ENCODE data around the gene IPPK.

The IPPK gene

DNA sequence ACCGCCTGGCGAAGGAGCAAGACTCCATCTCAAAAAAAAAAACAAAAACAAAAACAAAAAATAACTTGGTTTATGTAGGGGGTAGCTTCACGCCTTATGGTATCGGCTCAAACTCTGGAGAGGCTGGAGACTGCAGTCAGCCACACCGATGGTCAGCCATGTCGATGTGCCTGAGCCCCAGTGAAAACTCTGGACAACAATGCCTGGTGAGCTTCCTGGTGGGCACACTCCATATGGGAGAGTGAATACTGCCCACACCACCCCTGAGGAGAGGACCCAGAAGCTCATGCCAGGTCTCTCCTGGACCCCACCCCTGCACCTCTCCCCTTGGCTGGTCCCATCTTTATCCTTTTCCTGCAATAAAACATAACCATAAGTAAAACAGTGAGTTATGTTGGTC is 19.6 kb downstream of the IPPK start:
- no peaks in the 10 kb centered on the region for H3K27me3 ChIP-seq (ENCODE audit: control insufficient read depth in 1 of 2, insufficient read depth in 2 of 2, low read length in 2 of 2)
- H3K36me3 ChIP-seq (ENCODE audit: control insufficient read depth in 1 of 2, insufficient read depth in 2 of 2, low read length in 2 of 2), result peaks cover 29 to 66% of the 10 kb centered on the region in 2 donors
- no peaks in the 10 kb centered on the region for H3K9me3 ChIP-seq (ENCODE audit: control insufficient read depth in 1 of 2, low read length in 2 of 2)
- peaks cover 0 to 5% of the 10 kb centered on the region in 2 donors for H3K4me1 ChIP-seq (ENCODE audit: control insufficient read depth in 1 of 2, insufficient read depth in 2 of 2, low read length in 2 of 2)
- H3K27ac ChIP-seq (ENCODE audit: low read depth, low read length), result no peak overlapping the region
- no peak overlapping the region for H3K4me3 ChIP-seq (ENCODE audit: low read depth in 1 of 2, low read length in 2 of 2)
- H3K9ac ChIP-seq (ENCODE audit: low read depth in 1 of 2, low read length in 2 of 2), result no peak overlapping the region

GRCh38 chr9:92649007-92649406 is 20.9 kb downstream of the IPPK start:
- Histone ChIP-seq H3K27me3 (ENCODE audit: control insufficient read depth in 1 of 2, insufficient read depth in 2 of 2, low read length in 2 of 2) (no peaks in the 10 kb centered on the region), H3K27ac (ENCODE audit: low read depth, low read length) (no peak overlapping the region), H3K9me3 (ENCODE audit: control insufficient read depth in 1 of 2, low read length in 2 of 2) (no peaks in the 10 kb centered on the region), H3K36me3 (ENCODE audit: control insufficient read depth in 1 of 2, insufficient read depth in 2 of 2, low read length in 2 of 2) (peaks cover 23 to 69% of the 10 kb centered on the region in 2 donors), H3K9ac (ENCODE audit: low read depth in 1 of 2, low read length in 2 of 2) (no peak overlapping the region), H3K4me3 (ENCODE audit: low read depth in 1 of 2, low read length in 2 of 2) (no peak overlapping the region), H3K4me1 (ENCODE audit: control insufficient read depth in 1 of 2, insufficient read depth in 2 of 2, low read length in 2 of 2) (no peaks in the 10 kb centered on the region)

- Histone ChIP-seq H3K4me1 (ENCODE audit: control insufficient read depth in 1 of 2, insufficient read depth in 2 of 2, low read length in 2 of 2) (no peaks in the 10 kb centered on the region), H3K27me3 (ENCODE audit: control insufficient read depth in 1 of 2, insufficient read depth in 2 of 2, low read length in 2 of 2) (no peaks in the 10 kb centered on the region), H3K36me3 (ENCODE audit: control insufficient read depth in 1 of 2, insufficient read depth in 2 of 2, low read length in 2 of 2) (peaks cover 27 to 70% of the 10 kb centered on the region in 2 donors), H3K4me3 (ENCODE audit: low read depth in 1 of 2, low read length in 2 of 2) (no peak overlapping the region), H3K9ac (ENCODE audit: low read depth in 1 of 2, low read length in 2 of 2) (no peak overlapping the region), H3K27ac (ENCODE audit: low read depth, low read length) (no peak overlapping the region), H3K9me3 (ENCODE audit: control insufficient read depth in 1 of 2, low read length in 2 of 2) (no peaks in the 10 kb centered on the region)
These were observed 21.4 kb downstream of the IPPK start for GRCh38 chr9:92648474-92648971.

GRCh38 chr9:92647671-92648473 is 22.1 kb downstream of the IPPK start:
- Histone ChIP-seq H3K9ac (ENCODE audit: low read depth in 1 of 2, low read length in 2 of 2) (no peak overlapping the region), H3K27ac (ENCODE audit: low read depth, low read length) (no peak overlapping the region), H3K9me3 (ENCODE audit: control insufficient read depth in 1 of 2, low read length in 2 of 2) (no peaks in the 10 kb centered on the region), H3K27me3 (ENCODE audit: control insufficient read depth in 1 of 2, insufficient read depth in 2 of 2, low read length in 2 of 2) (no peaks in the 10 kb centered on the region), H3K36me3 (ENCODE audit: control insufficient read depth in 1 of 2, insufficient read depth in 2 of 2, low read length in 2 of 2) (peaks cover 33 to 77% of the 10 kb centered on the region in 2 donors), H3K4me1 (ENCODE audit: control insufficient read depth in 1 of 2, insufficient read depth in 2 of 2, low read length in 2 of 2) (no peaks in the 10 kb centered on the region), H3K4me3 (ENCODE audit: low read depth in 1 of 2, low read length in 2 of 2) (no peak overlapping the region)

- peaks cover 34 to 86% of the 10 kb centered on the region in 2 donors for H3K36me3 ChIP-seq (ENCODE audit: control insufficient read depth in 1 of 2, insufficient read depth in 2 of 2, low read length in 2 of 2)
- no peak overlapping the region for H3K4me3 ChIP-seq (ENCODE audit: low read depth in 1 of 2, low read length in 2 of 2)
- H3K9me3 ChIP-seq (ENCODE audit: control insufficient read depth in 1 of 2, low read length in 2 of 2), result no peaks in the 10 kb centered on the region
These were observed 24.9 kb downstream of the IPPK start for GRCh38 chr9:92645041-92645440.

GRCh38 chr9:92644278-92644677 is 25.7 kb downstream of the IPPK start:
- H3K27ac ChIP-seq (ENCODE audit: low read depth, low read length), result no peak overlapping the region
- H3K4me1 ChIP-seq (ENCODE audit: control insufficient read depth in 1 of 2, insufficient read depth in 2 of 2, low read length in 2 of 2), result no peaks in the 10 kb centered on the region
- no peak overlapping the region for H3K4me3 ChIP-seq (ENCODE audit: low read depth in 1 of 2, low read length in 2 of 2)
- H3K36me3 ChIP-seq (ENCODE audit: control insufficient read depth in 1 of 2, insufficient read depth in 2 of 2, low read length in 2 of 2), result peaks cover 32 to 89% of the 10 kb centered on the region in 2 donors
- H3K27me3 ChIP-seq (ENCODE audit: control insufficient read depth in 1 of 2, insufficient read depth in 2 of 2, low read length in 2 of 2), result no peaks in the 10 kb centered on the region
- no peaks in the 10 kb centered on the region for H3K9me3 ChIP-seq (ENCODE audit: control insufficient read depth in 1 of 2, low read length in 2 of 2)
- no peak overlapping the region for H3K9ac ChIP-seq (ENCODE audit: low read depth in 1 of 2, low read length in 2 of 2)

More at GRCh38 chr9:92645041-92645440, 24.9 kb downstream of the IPPK start:
- Histone ChIP-seq H3K27me3 (ENCODE audit: control insufficient read depth in 1 of 2, insufficient read depth in 2 of 2, low read length in 2 of 2) (no peaks in the 10 kb centered on the region), H3K4me1 (ENCODE audit: control insufficient read depth in 1 of 2, insufficient read depth in 2 of 2, low read length in 2 of 2) (no peaks in the 10 kb centered on the region), H3K27ac (ENCODE audit: low read depth, low read length) (no peak overlapping the region), H3K9ac (ENCODE audit: low read depth in 1 of 2, low read length in 2 of 2) (no peak overlapping the region)

DNA sequence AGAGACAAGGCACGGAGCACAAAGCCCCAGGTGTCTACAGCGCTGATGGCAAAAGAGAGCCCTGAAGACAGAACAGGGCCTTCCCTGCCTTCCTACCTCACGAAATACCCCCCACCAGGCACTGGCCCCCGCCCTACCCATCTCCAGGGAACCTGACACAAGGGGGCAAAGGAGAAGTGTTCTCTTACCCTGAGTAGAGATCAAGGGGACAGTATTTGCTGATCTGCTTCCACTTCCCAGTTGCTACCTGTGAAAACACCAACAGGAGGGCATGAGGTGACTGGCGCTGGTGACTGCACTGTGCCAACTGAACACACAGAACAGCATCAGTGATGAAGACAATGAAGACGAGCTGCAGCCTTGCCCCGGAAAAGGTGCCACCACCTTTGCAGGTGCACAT is 27.4 kb downstream of the IPPK start:
- H3K36me3 ChIP-seq (ENCODE audit: control insufficient read depth in 1 of 2, insufficient read depth in 2 of 2, low read length in 2 of 2), result peaks cover 23 to 89% of the 10 kb centered on the region in 2 donors

DNA sequence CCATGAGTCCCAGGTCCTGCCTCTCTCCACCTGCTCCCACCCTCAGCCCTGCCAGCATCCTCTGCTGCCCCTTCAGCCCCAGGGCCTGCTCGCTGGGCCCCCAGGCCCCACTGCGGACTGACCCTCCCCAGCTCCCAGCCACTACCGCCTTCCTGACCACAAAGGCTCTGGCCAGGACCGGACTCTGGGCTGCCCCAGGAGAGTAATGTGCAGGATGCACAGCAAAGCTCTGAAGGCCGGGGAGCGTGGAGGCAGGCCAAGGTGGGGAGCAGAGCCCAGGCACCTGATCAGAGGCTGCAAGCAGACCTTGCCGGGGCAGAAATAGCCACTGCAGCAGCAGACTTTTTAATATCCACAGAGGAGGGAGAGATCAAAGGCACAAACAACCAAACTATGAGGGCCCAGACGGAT is 27.9 kb downstream of the IPPK start:
- H3K9me3 ChIP-seq (ENCODE audit: control insufficient read depth in 1 of 2, low read length in 2 of 2), result no peaks in the 10 kb centered on the region
- peaks cover 28 to 91% of the 10 kb centered on the region in 2 donors for H3K36me3 ChIP-seq (ENCODE audit: control insufficient read depth in 1 of 2, insufficient read depth in 2 of 2, low read length in 2 of 2)
- H3K4me3 ChIP-seq (ENCODE audit: low read depth in 1 of 2, low read length in 2 of 2), result no peak overlapping the region
- no peaks in the 10 kb centered on the region for H3K27me3 ChIP-seq (ENCODE audit: control insufficient read depth in 1 of 2, insufficient read depth in 2 of 2, low read length in 2 of 2)
- H3K4me1 ChIP-seq (ENCODE audit: control insufficient read depth in 1 of 2, insufficient read depth in 2 of 2, low read length in 2 of 2), result no peaks in the 10 kb centered on the region
- H3K9ac ChIP-seq (ENCODE audit: low read depth in 1 of 2, low read length in 2 of 2), result no peak overlapping the region
- no peak overlapping the region for H3K27ac ChIP-seq (ENCODE audit: low read depth, low read length)

More for the DNA sequence above, 27.4 kb downstream of the IPPK start:
- H3K27me3 ChIP-seq (ENCODE audit: control insufficient read depth in 1 of 2, insufficient read depth in 2 of 2, low read length in 2 of 2), result no peaks in the 10 kb centered on the region
- no peak overlapping the region for H3K27ac ChIP-seq (ENCODE audit: low read depth, low read length)
- no peaks in the 10 kb centered on the region for H3K9me3 ChIP-seq (ENCODE audit: control insufficient read depth in 1 of 2, low read length in 2 of 2)
- no peak overlapping the region for H3K4me3 ChIP-seq (ENCODE audit: low read depth in 1 of 2, low read length in 2 of 2)
- no peak overlapping the region for H3K9ac ChIP-seq (ENCODE audit: low read depth in 1 of 2, low read length in 2 of 2)
- no peaks in the 10 kb centered on the region for H3K4me1 ChIP-seq (ENCODE audit: control insufficient read depth in 1 of 2, insufficient read depth in 2 of 2, low read length in 2 of 2)

DNA sequence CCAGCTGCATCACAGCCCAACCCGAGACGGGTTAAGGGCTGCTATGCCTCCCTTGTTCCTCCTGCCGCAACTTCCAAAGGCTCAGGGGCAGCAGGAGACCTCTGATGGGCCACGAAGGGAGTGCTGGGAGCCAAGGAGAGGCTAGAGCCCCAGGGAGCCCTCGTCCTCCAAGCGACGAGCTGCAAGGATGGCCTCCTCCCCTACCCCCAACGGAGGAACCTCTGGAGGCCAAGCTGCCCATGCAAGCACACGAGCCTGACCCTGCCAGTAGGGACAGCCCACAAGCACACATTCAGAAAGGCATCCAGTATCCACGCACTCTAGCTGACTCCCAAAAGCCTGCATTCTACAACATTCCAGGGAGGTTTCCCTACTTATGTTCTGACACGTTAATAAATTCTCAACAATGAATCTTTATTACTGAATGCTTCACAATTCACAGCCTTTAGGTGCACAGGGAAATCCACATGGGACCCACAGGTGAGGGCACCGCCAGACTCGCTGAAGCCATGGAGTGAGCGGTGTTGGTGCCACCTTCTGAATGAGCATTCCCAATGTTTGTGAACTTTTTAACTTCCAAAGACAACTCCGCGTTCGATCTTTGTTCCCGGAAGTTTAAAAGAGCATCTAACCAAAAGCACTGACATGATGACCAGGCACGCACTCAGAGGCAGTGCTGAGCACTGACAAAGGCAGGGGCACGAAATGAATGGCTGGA is 28.7 kb downstream of the IPPK start:
- Histone ChIP-seq H3K9ac (ENCODE audit: low read depth in 1 of 2, low read length in 2 of 2) (no peak overlapping the region), H3K9me3 (ENCODE audit: control insufficient read depth in 1 of 2, low read length in 2 of 2) (no peaks in the 10 kb centered on the region), H3K4me1 (ENCODE audit: control insufficient read depth in 1 of 2, insufficient read depth in 2 of 2, low read length in 2 of 2) (no peaks in the 10 kb centered on the region), H3K27me3 (ENCODE audit: control insufficient read depth in 1 of 2, insufficient read depth in 2 of 2, low read length in 2 of 2) (no peaks in the 10 kb centered on the region), H3K36me3 (ENCODE audit: control insufficient read depth in 1 of 2, insufficient read depth in 2 of 2, low read length in 2 of 2) (peaks cover 28 to 97% of the 10 kb centered on the region in 2 donors), H3K27ac (ENCODE audit: low read depth, low read length) (no peak overlapping the region), H3K4me3 (ENCODE audit: low read depth in 1 of 2, low read length in 2 of 2) (no peak overlapping the region)

DNA sequence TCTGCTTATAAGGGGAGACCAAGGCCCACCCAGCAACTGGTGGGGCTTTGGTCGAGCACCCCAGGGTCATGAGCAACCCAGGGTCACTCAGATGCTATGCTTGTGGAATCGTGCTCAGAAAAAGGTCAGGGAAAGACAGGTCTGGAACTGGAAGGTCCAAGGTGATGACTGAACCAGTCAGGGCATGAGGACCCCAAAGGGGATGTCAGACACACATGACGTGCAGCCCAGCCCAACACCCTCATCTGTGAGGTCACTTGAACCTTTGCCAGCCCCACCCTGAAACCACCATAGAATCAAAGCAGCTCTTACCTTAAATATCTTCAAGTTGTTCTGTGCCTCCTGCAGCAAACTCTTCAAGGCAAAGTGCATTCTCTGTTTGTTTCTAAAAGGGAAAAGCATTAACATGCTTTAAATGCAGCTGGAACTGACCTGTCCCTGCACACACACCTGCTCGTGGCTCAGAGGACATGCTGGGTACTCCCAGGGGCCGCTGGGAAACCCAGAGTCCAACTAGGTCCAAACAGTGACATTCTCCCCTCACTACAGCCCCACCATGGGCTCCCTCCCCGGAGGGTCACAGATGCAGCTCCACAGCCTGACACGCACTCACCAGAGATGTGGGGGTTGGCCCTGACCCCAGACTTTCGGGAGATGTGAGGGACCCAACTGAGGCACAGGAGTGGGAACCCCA is 29.4 kb downstream of the IPPK start:
- H3K4me3 ChIP-seq (ENCODE audit: low read depth in 1 of 2, low read length in 2 of 2), result no peak overlapping the region
- no peak overlapping the region for H3K27ac ChIP-seq (ENCODE audit: low read depth, low read length)
- no peaks in the 10 kb centered on the region for H3K27me3 ChIP-seq (ENCODE audit: control insufficient read depth in 1 of 2, insufficient read depth in 2 of 2, low read length in 2 of 2)
- H3K4me1 ChIP-seq (ENCODE audit: control insufficient read depth in 1 of 2, insufficient read depth in 2 of 2, low read length in 2 of 2), result no peaks in the 10 kb centered on the region
- no peak overlapping the region for H3K9ac ChIP-seq (ENCODE audit: low read depth in 1 of 2, low read length in 2 of 2)
- peaks cover 28 to 97% of the 10 kb centered on the region in 2 donors for H3K36me3 ChIP-seq (ENCODE audit: control insufficient read depth in 1 of 2, insufficient read depth in 2 of 2, low read length in 2 of 2)
- H3K9me3 ChIP-seq (ENCODE audit: control insufficient read depth in 1 of 2, low read length in 2 of 2), result no peaks in the 10 kb centered on the region

Measured in duodenal mucosa (tissue), 2 donors.